ENCODE results near the gene ABCA1. TPM values are rescaled to one million over a fixed set of nuclear protein-coding genes. Genes with fewer than 3 reads are reported as not detected.
"Not testable (repeated sequence)": the region's sequence is repeated elsewhere in the genome, so short reads cannot be mapped to it uniquely, and the experiment has no call there.

ABCA1 gene
- total RNA-seq, 2 experiments from 2014 or later = 1.4 to 2.0 TPM

- Mint-ChIP-seq H3K36me3 (no peaks in the 10 kb centered on the region), H3K4me1 (no peaks in the 10 kb centered on the region), H3K27ac (no peak overlapping the region), H3K4me3 (no peak overlapping the region), H3K27me3 (no peaks in the 10 kb centered on the region), H3K9me3 (no peaks in the 10 kb centered on the region)
- ATAC-seq (ENCODE audit: low read depth) (no peak), DNase-seq (no peak)
- POLR2A ChIA-PET = no interaction called here
Measured at GRCh38 chr9:104866191-104866590, 61.8 kb downstream of the ABCA1 start.

- POLR2A ChIA-PET = no interaction called here
Measured at GRCh38 chr9:104864675-104865104, 63.3 kb downstream of the ABCA1 start.

GRCh38 chr9:104863180-104863883, 64.6 kb downstream of the ABCA1 start:
- no peaks in the 10 kb centered on the region for H3K4me1 Mint-ChIP-seq
- H3K27ac Mint-ChIP-seq = no peak overlapping the region
- no peak overlapping the region for H3K4me3 Mint-ChIP-seq
- POLR2A ChIA-PET = no interaction called here
- H3K27me3 Mint-ChIP-seq = peaks cover 1% of the 10 kb centered on the region
- DNase-seq = no peak
- ATAC-seq (ENCODE audit: low read depth) = peak; percentile 85
- no peaks in the 10 kb centered on the region for H3K36me3 Mint-ChIP-seq
- H3K9me3 Mint-ChIP-seq = no peaks in the 10 kb centered on the region

More at GRCh38 chr9:104864675-104865104, 63.3 kb downstream of the ABCA1 start:
- Mint-ChIP-seq H3K9me3 (no peaks in the 10 kb centered on the region), H3K4me1 (no peaks in the 10 kb centered on the region), H3K27me3 (peaks cover 1% of the 10 kb centered on the region), H3K36me3 (no peaks in the 10 kb centered on the region), H3K27ac (no peak overlapping the region), H3K4me3 (no peak overlapping the region)
- no peak for ATAC-seq (ENCODE audit: low read depth)
- DNase-seq = no peak

GRCh38 chr9:104861397-104861796, 66.6 kb downstream of the ABCA1 start:
- no peak overlapping the region for H3K27ac Mint-ChIP-seq
- POLR2A ChIA-PET = no interaction called here
- H3K9me3 Mint-ChIP-seq = no peaks in the 10 kb centered on the region
- ATAC-seq (ENCODE audit: low read depth) (no peak), DNase-seq (no peak)
- peaks cover 1% of the 10 kb centered on the region for H3K27me3 Mint-ChIP-seq
- no peak overlapping the region for H3K4me3 Mint-ChIP-seq
- H3K4me1 Mint-ChIP-seq = no peaks in the 10 kb centered on the region
- no peaks in the 10 kb centered on the region for H3K36me3 Mint-ChIP-seq

GRCh38 chr9:104860263-104860662, 67.7 kb downstream of the ABCA1 start:
- Mint-ChIP-seq H3K4me3 (no peak overlapping the region), H3K9me3 (no peaks in the 10 kb centered on the region), H3K36me3 (no peaks in the 10 kb centered on the region), H3K27ac (no peak overlapping the region), H3K27me3 (peaks cover 1% of the 10 kb centered on the region), H3K4me1 (no peaks in the 10 kb centered on the region)
- ATAC-seq (ENCODE audit: low read depth) (no peak), DNase-seq (no peak)
- POLR2A ChIA-PET = no interaction called here

- no peaks in the 10 kb centered on the region for H3K9me3 Mint-ChIP-seq
- ATAC-seq (ENCODE audit: low read depth) (no peak), DNase-seq (no peak)
- no peaks in the 10 kb centered on the region for H3K4me1 Mint-ChIP-seq
- no peaks in the 10 kb centered on the region for H3K36me3 Mint-ChIP-seq
- H3K4me3 Mint-ChIP-seq = no peak overlapping the region
- no peak overlapping the region for H3K27ac Mint-ChIP-seq
- POLR2A ChIA-PET = no interaction called here
- peaks cover 1% of the 10 kb centered on the region for H3K27me3 Mint-ChIP-seq
Measured at GRCh38 chr9:104858846-104859245, 69.1 kb downstream of the ABCA1 start.

- Mint-ChIP-seq H3K4me3 (no peak overlapping the region), H3K4me1 (no peaks in the 10 kb centered on the region), H3K27me3 (peaks cover 1% of the 10 kb centered on the region), H3K36me3 (no peaks in the 10 kb centered on the region), H3K9me3 (no peaks in the 10 kb centered on the region), H3K27ac (no peak overlapping the region)
- ATAC-seq (ENCODE audit: low read depth) (no peak), DNase-seq (no peak)
- POLR2A ChIA-PET = no interaction called here
Measured at GRCh38 chr9:104858271-104858670, 69.7 kb downstream of the ABCA1 start.

GRCh38 chr9:104856413-104856941, 71.5 kb downstream of the ABCA1 start:
- H3K4me3 Mint-ChIP-seq = no peak overlapping the region
- H3K27ac Mint-ChIP-seq = no peak overlapping the region
- ATAC-seq (ENCODE audit: low read depth) = no peak
- peaks cover 1% of the 10 kb centered on the region for H3K27me3 Mint-ChIP-seq
- H3K9me3 Mint-ChIP-seq = no peaks in the 10 kb centered on the region
- DNase-seq = no peak
- POLR2A ChIA-PET = no interaction called here
- H3K36me3 Mint-ChIP-seq = no peaks in the 10 kb centered on the region
- no peaks in the 10 kb centered on the region for H3K4me1 Mint-ChIP-seq

- no peaks in the 10 kb centered on the region for H3K36me3 Mint-ChIP-seq
- POLR2A ChIA-PET = no interaction called here
- ATAC-seq (ENCODE audit: low read depth) = no peak
- H3K27ac Mint-ChIP-seq = no peak overlapping the region
- H3K4me3 Mint-ChIP-seq = no peak overlapping the region
- peaks cover 5% of the 10 kb centered on the region for H3K27me3 Mint-ChIP-seq
- no peak for DNase-seq
- H3K9me3 Mint-ChIP-seq = no peaks in the 10 kb centered on the region
- H3K4me1 Mint-ChIP-seq = no peaks in the 10 kb centered on the region
Measured at GRCh38 chr9:104855807-104856206, 72.1 kb downstream of the ABCA1 start.

GRCh38 chr9:104855258-104855657, 72.7 kb downstream of the ABCA1 start:
- H3K27ac Mint-ChIP-seq; H3K27me3 Mint-ChIP-seq; H3K9me3 Mint-ChIP-seq; POLR2A ChIA-PET; DNase-seq; ATAC-seq (ENCODE audit: low read depth); H3K4me3 Mint-ChIP-seq; H3K4me1 Mint-ChIP-seq; H3K36me3 Mint-ChIP-seq: not testable (repeated sequence)

- Mint-ChIP-seq H3K9me3 (no peaks in the 10 kb centered on the region), H3K4me1 (no peaks in the 10 kb centered on the region), H3K27ac (no peak overlapping the region), H3K36me3 (no peaks in the 10 kb centered on the region), H3K27me3 (peaks cover 3% of the 10 kb centered on the region), H3K4me3 (no peak overlapping the region)
- DNase-seq (no peak), ATAC-seq (ENCODE audit: low read depth) (no peak)
- POLR2A ChIA-PET = no interaction called here
Measured at GRCh38 chr9:104854613-104855012, 73.3 kb downstream of the ABCA1 start.

GRCh38 chr9:104853683-104854082, 74.3 kb downstream of the ABCA1 start:
- Mint-ChIP-seq H3K27me3 (peaks cover 3% of the 10 kb centered on the region), H3K9me3 (no peaks in the 10 kb centered on the region), H3K4me3 (no peak overlapping the region), H3K4me1 (no peaks in the 10 kb centered on the region), H3K36me3 (no peaks in the 10 kb centered on the region), H3K27ac (no peak overlapping the region)
- DNase-seq (no peak), ATAC-seq (ENCODE audit: low read depth) (no peak)
- POLR2A ChIA-PET = no interaction called here

- DNase-seq = no peak
- peaks cover 3% of the 10 kb centered on the region for H3K27me3 Mint-ChIP-seq
- no peak for ATAC-seq (ENCODE audit: low read depth)
- no peak overlapping the region for H3K27ac Mint-ChIP-seq
- no peaks in the 10 kb centered on the region for H3K36me3 Mint-ChIP-seq
- no peak overlapping the region for H3K4me3 Mint-ChIP-seq
- H3K9me3 Mint-ChIP-seq = no peaks in the 10 kb centered on the region
- no peaks in the 10 kb centered on the region for H3K4me1 Mint-ChIP-seq
- POLR2A ChIA-PET = no interaction called here
Measured at GRCh38 chr9:104853159-104853558, 74.8 kb downstream of the ABCA1 start.

- DNase-seq (no peak), ATAC-seq (ENCODE audit: low read depth) (no peak)
- POLR2A ChIA-PET = no interaction called here
- Mint-ChIP-seq H3K4me3 (no peak overlapping the region), H3K9me3 (no peaks in the 10 kb centered on the region), H3K36me3 (no peaks in the 10 kb centered on the region), H3K27me3 (peaks cover 3% of the 10 kb centered on the region), H3K27ac (no peak overlapping the region), H3K4me1 (no peaks in the 10 kb centered on the region)
Measured at GRCh38 chr9:104851546-104851920, 76.4 kb downstream of the ABCA1 start.
